GM10847 (cell line): ENCODE measurements around the gene PTPN7.
A peak's percentile ranks its signal among the peaks of the same experiment; 100 is the strongest.

Source experiments
- POLR2A ChIP-seq: IDR thresholded peaks from 2 replicates; pipeline ENCODE4 v1.6.1; 2011; ENCODE audit not compliant: insufficient read length; ENCODE audit errors: extremely low read depth

Gene PTPN7

GRCh38 chr1:202160377-202160940 lies at the start of gene PTPN7:
PTPN7 (minus strand) TSS chr1:202160602; CDS start chr1:202159402, 1,200 bp downstream.
- peak; percentile 53 for TF ChIP-seq POLR2A

- no peak for TF ChIP-seq POLR2A
Observed at GRCh38 chr1:202208351-202208857, 48.0 kb upstream of the PTPN7 start.

DNA sequence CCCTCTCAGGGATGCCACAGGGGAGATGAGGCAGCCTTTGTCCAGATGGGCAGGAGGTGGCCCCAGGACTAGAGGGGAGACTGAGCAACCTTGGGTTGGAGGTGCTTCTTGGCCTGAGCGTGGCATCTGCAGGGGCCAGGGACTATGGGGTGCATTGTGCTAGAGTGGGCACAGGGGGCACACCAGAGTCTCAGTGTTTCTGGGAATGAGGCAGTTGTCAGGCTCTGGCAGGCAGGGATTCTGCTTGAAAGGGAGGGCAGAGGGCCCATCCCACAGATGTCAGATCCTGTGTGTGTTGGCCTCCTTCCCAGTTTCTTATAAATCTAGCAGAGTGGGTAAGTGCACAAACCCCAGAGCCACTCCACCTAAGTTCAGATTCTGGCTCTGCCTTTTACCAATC lies 46.9 kb upstream of the PTPN7 start:
- no peak for TF ChIP-seq POLR2A

- TF ChIP-seq POLR2A, result no peak
Observed at GRCh38 chr1:202205523-202206190, 45.3 kb upstream of the PTPN7 start.

GRCh38 chr1:202204065-202204464 lies 43.7 kb upstream of the PTPN7 start:
- no peak for TF ChIP-seq POLR2A

DNA sequence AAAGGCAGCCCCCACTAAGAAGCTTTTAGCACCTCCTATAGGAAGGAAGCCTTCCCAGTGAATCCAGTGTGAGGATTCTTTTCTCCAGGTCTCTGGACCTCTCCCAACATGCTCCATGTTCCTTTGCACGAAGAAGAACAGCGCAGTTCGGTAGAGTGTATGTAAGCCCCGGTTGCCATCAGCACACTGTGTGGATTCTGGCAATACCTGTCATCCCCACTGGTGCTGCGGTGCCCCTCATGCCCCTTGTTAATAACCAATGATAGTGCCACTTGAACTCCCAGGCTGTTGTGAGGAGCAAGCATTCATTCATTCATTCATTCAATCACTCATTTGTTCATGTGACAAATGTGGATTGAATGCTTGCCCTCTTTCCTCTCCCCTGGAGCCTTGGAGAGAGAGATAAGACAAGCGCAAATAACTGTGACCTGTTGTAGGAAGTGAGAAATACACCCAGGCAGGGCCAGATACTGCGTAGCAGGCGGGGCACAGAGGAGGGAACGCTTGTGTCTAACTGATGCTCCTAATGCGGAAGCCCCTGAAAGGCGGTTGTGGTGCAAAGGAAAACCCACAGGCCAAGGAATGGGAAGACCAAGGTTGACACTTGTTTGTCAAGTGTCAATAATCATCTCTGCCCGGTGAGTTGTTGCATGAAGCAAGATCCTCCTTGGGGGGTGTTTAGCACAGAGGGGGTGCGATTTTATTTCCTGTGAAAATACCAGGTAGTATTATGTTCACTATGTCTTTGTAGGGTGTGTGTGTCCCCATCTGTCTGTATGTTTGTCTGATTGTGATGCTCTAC lies 43.0 kb upstream of the PTPN7 start:
- no peak for TF ChIP-seq POLR2A

- TF ChIP-seq POLR2A, result no peak
Observed at GRCh38 chr1:202202500-202203168, 42.2 kb upstream of the PTPN7 start.

DNA sequence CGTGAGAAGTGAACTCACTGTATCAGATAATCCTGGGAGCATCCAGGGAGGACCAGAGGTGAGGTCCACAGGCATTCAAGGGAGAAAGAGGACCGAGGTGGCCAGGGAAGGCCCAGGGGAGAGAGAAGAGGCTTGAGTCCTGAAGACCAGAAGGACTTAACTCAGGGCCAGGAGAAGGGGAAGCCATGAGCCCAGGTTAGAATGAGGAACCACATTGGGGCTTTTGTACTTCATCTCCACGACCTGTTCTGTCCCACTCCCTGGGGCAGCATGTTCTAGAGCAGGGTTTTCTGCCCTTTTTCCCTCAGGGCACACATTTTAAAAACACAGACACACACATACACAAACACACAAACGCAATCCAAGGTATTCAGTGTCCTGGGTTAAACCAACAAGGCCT lies 41.6 kb upstream of the PTPN7 start:
- TF ChIP-seq POLR2A, result no peak

DNA sequence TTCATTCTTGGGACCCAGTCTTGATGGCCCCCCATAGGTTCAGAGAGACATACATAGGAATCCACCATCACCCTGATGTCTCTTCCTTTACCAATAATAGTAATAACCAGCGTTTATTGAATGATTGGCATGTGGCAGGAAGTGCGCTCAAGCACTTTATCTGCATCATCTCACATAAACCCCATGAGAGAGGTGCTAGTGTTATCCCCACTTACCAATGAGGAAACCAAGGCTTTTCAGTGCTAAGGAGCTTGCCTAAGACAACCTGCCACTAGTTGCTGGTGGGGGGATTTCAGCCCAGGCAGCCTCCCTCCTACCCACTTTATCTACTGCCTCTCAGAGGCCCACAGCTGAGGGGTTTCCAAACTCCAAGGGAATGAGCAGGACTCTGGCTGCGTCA lies 40.9 kb upstream of the PTPN7 start:
- TF ChIP-seq POLR2A, result no peak

DNA sequence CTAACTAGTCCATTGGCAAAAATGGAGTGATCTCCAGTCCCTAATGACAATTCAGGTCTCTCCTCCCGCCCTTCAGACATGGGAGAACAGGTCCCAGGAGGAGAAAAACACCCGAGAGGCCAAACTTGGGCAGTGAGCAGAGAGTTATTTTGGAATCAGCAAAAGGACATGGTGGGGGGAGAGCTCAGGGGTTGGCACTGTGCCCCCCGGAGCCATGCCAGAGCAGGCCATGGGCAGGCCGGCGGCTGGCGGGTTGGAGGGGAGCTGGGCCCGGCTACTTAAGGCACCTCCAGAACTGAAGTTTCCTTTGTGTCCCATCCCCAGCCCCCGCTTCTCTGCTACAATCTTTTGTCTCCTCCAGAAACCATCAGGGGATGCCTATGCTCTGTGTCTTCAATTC lies 40.3 kb upstream of the PTPN7 start:
- no peak for TF ChIP-seq POLR2A

- no peak for TF ChIP-seq POLR2A
Observed at GRCh38 chr1:202200112-202200548, 39.7 kb upstream of the PTPN7 start.

DNA sequence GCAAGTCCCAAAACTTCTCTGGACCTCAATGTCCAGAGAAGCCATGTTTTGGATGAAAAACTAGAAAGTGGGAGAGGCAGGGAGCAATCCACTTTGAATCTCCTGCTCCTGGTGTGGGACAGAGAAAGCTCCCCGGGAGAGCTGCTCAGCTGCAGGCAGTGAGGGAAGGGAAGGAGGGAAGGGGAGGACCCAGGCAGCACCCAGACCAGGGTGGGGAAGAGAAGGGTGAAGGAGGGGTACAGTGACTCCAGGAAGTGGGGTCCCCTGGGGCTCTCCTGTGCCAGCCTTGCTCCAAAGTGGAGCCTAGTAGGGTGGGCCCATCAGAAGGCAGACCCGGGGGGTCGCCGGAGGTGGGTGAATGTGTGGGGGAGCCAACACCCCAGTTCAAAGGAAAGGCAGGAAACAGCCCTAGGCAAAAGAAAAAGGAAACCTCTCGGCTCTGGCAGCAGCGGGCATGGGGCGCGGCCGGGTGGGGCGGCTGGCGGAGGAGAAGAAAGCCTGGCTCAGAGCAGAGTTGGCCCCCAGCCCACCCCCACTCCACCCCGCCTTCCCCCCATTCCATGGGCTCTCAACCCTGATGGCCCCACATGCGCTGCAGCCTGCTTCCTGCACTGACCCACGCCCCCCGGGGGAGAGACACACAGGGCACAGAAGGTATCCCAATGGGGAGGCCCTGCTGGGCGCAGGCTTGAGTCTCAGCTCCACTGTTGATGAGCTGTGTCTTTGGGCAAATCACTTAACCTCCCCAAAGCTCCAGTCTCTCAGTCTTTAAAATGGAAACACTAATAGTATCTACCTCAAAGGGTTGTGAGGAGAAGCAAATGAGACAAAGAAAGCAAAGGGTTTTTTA lies 38.9 kb upstream of the PTPN7 start:
- TF ChIP-seq POLR2A, result no peak

GRCh38 chr1:202198366-202198724 lies 37.9 kb upstream of the PTPN7 start:
- no peak for TF ChIP-seq POLR2A

GRCh38 chr1:202197653-202198365 lies 37.4 kb upstream of the PTPN7 start:
- no peak for TF ChIP-seq POLR2A
